ENCODE measurements around the gene TPR. TPM values are rescaled to one million over a fixed set of nuclear protein-coding genes. Genes with fewer than 3 reads are reported as not detected.
"Not testable (repeated sequence)": the region's sequence is repeated elsewhere in the genome, so short reads cannot be mapped to it uniquely, and the experiment has no call there.

TPR gene
- total and polyA plus RNA-seq, 2 donors (not counting 1 experiment from before 2014, with no cell fraction given), result 30.0 to 141 TPM

DNA sequence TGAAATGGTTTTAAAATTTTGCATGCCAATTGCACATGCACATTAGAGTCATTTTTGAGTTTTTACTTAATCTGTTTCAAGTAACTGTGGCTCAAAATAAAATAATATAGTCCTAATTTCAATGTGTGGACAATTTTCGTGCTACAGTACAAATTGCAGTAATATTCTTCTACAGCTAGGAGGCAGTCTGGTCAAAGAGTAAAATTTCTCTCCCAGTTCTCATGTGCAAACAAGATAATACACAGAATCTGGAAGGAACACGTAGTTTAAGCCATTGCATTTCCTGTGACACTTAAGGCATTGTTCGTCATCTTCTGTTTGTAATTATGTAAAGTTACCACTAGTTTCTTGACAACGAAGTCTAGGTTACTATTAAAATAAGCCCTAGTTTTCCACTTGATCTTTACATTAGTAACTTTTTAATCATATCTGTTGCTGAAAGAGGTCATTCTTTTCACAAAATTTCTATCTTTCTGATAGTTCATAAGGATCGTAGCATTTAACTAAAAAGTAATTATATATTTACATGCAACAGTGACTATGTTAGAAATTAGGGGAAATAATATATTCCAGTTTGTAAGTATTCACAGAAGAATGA is 29.5 kb upstream of the TPR start:
- no peaks in the 10 kb centered on the region for H3K9me3 Mint-ChIP-seq (ENCODE audit: insufficient read depth)
- Histone ChIP-seq H4K20me1 (ENCODE audit: control insufficient read depth, insufficient read depth, low read length, poor library complexity, severe bottlenecking) (no peaks in the 10 kb centered on the region), H3K36me3 (replicated peaks in 1 of 2; ENCODE audit: control extremely low read depth in 1 of 2, control insufficient read depth in 1 of 2, extremely low read depth in 1 of 2, insufficient read depth in 2 of 2, low read length in 1 of 2) (peaks cover 12 to 30% of the 10 kb centered on the region in 2 experiments), H3K9me3 (ENCODE audit: control extremely low read depth in 1 of 3, control insufficient read depth in 2 of 3, insufficient read depth in 1 of 3, low read length in 2 of 3) (no peaks in the 10 kb centered on the region), H3K4me3 (ENCODE audit: control extremely low read depth in 1 of 5, extremely low read depth in 1 of 5, insufficient read depth in 1 of 5, low read depth in 2 of 5, low read length in 4 of 5) (no peak overlapping the region), H3K4me2 (replicated peaks; ENCODE audit: low read depth, low read length, poor library complexity, severe bottlenecking) (no peak overlapping the region), H3K4me1 (ENCODE audit: control insufficient read depth in 2 of 2, insufficient read depth in 2 of 2, low read length in 2 of 2) (no peaks in the 10 kb centered on the region), H2AFZ (ENCODE audit: insufficient read depth, low read depth, low read length, poor library complexity, severe bottlenecking) (no peak overlapping the region), H3K9ac (ENCODE audit: low read length) (no peak overlapping the region), H3K79me2 (ENCODE audit: control insufficient read depth, insufficient read depth, low read length) (no peaks in the 10 kb centered on the region), H3K27ac (ENCODE audit: low read length in 2 of 2) (no peak overlapping the region), H3K27me3 (replicated peaks in 1 of 4; ENCODE audit: control extremely low read depth in 1 of 4, control insufficient read depth in 3 of 4, insufficient read depth in 4 of 4, low read length in 3 of 4) (no peaks in the 10 kb centered on the region)
- DNase-seq, result peak; percentile 38
- H3K4me1 Mint-ChIP-seq, result no peaks in the 10 kb centered on the region
- WGBS (ENCODE audit: insufficient coverage), result no CpG with 5 or more reads among the region's 5 CpGs
- intact Hi-C loops (cut with micrococcal nuclease), result no loop called here
- peak; percentile 87 for TF ChIP-seq CTCF (IDR thresholded peaks at IDR 0.05)
- TF ChIP-seq EZH2 (IDR thresholded peaks at IDR 0.05; ENCODE audit: borderline replicate concordance, insufficient read depth, low read depth, low read length, poor library complexity, severe bottlenecking), result no peak
- H3K4me3 Mint-ChIP-seq, result no peak overlapping the region
- ATAC-seq (ENCODE audit: low read depth), result no peak
- H3K27me3 Mint-ChIP-seq, result no peaks in the 10 kb centered on the region
- ChIA-PET CTCF (interaction anchor here (0.7 to 1.1 kb wide), 5 partner anchors 29 to 583 kb away, joined by 3 to 6 read pairs (median 3); partner anchors contain the start of genes ODR4 and TPR), POLR2A (no interaction called here)
- H3K27ac Mint-ChIP-seq, result no peak overlapping the region

DNA sequence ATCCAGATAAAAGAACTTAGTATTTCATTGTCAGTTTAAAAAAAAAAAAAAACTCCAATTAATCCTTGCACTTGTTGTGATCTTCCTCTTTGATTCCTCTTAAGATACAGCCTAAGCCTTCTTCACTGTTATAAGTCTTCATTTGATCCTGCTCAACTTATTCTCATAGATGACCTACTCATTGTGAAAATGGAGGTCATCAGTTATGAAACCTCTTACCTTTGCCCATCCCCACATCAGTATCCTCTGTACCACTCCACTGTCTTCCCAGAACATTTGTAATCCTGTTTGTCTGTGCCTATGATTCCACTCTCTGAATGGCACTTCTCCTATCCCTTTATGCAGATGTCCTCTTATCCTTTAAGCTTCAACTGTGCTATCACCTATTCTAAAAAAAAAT is 28.6 kb upstream of the TPR start:
- H3K4me3 ChIP-seq (ENCODE audit: control extremely low read depth in 1 of 5, extremely low read depth in 1 of 5, insufficient read depth in 1 of 5, low read depth in 2 of 5, low read length in 4 of 5), result no peak overlapping the region
- H3K4me1 Mint-ChIP-seq, result no peaks in the 10 kb centered on the region
- H3K27ac Mint-ChIP-seq, result no peak overlapping the region
- no peaks in the 10 kb centered on the region for H4K20me1 ChIP-seq (ENCODE audit: control insufficient read depth, insufficient read depth, low read length, poor library complexity, severe bottlenecking)
- TF ChIP-seq EZH2 (IDR thresholded peaks at IDR 0.05; ENCODE audit: borderline replicate concordance, insufficient read depth, low read depth, low read length, poor library complexity, severe bottlenecking) (no peak), CTCF (IDR thresholded peaks at IDR 0.05) (no peak)
- H2AFZ ChIP-seq (ENCODE audit: insufficient read depth, low read depth, low read length, poor library complexity, severe bottlenecking), result no peak overlapping the region
- H3K27ac ChIP-seq (ENCODE audit: low read length in 2 of 2), result no peak overlapping the region
- intact Hi-C loops (cut with micrococcal nuclease), result no loop called here
- ATAC-seq (ENCODE audit: low read depth) (no peak), DNase-seq (no peak)
- H3K79me2 ChIP-seq (ENCODE audit: control insufficient read depth, insufficient read depth, low read length), result no peaks in the 10 kb centered on the region
- H3K9ac ChIP-seq (ENCODE audit: low read length), result no peak overlapping the region
- peaks cover 13 to 35% of the 10 kb centered on the region in 2 experiments for H3K36me3 ChIP-seq (replicated peaks in 1 of 2; ENCODE audit: control extremely low read depth in 1 of 2, control insufficient read depth in 1 of 2, extremely low read depth in 1 of 2, insufficient read depth in 2 of 2, low read length in 1 of 2)
- H3K4me3 Mint-ChIP-seq, result no peak overlapping the region
- no peaks in the 10 kb centered on the region for H3K9me3 ChIP-seq (ENCODE audit: control extremely low read depth in 1 of 3, control insufficient read depth in 2 of 3, insufficient read depth in 1 of 3, low read length in 2 of 3)
- ChIA-PET POLR2A (no interaction called here), CTCF (interaction anchor here (0.7 to 1.1 kb wide), 4 partner anchors 28 to 583 kb away, joined by 3 to 6 read pairs (median 4); partner anchors contain the start of genes ODR4 and TPR)
- no peaks in the 10 kb centered on the region for H3K4me1 ChIP-seq (ENCODE audit: control insufficient read depth in 2 of 2, insufficient read depth in 2 of 2, low read length in 2 of 2)
- H3K27me3 ChIP-seq (replicated peaks in 1 of 4; ENCODE audit: control extremely low read depth in 1 of 4, control insufficient read depth in 3 of 4, insufficient read depth in 4 of 4, low read length in 3 of 4), result no peaks in the 10 kb centered on the region
- H3K9me3 Mint-ChIP-seq (ENCODE audit: insufficient read depth), result no peaks in the 10 kb centered on the region
- no peaks in the 10 kb centered on the region for H3K27me3 Mint-ChIP-seq
- no peak overlapping the region for H3K4me2 ChIP-seq (replicated peaks; ENCODE audit: low read depth, low read length, poor library complexity, severe bottlenecking)

- CTCF ChIA-PET; H3K79me2 ChIP-seq (ENCODE audit: control insufficient read depth, insufficient read depth, low read length); H3K9me3 ChIP-seq (ENCODE audit: control extremely low read depth in 1 of 3, control insufficient read depth in 2 of 3, insufficient read depth in 1 of 3, low read length in 2 of 3); H2AFZ ChIP-seq (ENCODE audit: insufficient read depth, low read depth, low read length, poor library complexity, severe bottlenecking); H3K27ac Mint-ChIP-seq; H3K9ac ChIP-seq (ENCODE audit: low read length); H3K9me3 Mint-ChIP-seq (ENCODE audit: insufficient read depth); H3K4me1 ChIP-seq (ENCODE audit: control insufficient read depth in 2 of 2, insufficient read depth in 2 of 2, low read length in 2 of 2); H3K4me2 ChIP-seq (replicated peaks; ENCODE audit: low read depth, low read length, poor library complexity, severe bottlenecking); H3K4me3 Mint-ChIP-seq; H4K20me1 ChIP-seq (ENCODE audit: control insufficient read depth, insufficient read depth, low read length, poor library complexity, severe bottlenecking); DNase-seq; H3K27me3 Mint-ChIP-seq; intact Hi-C loops (cut with micrococcal nuclease); H3K4me3 ChIP-seq (ENCODE audit: control extremely low read depth in 1 of 5, extremely low read depth in 1 of 5, insufficient read depth in 1 of 5, low read depth in 2 of 5, low read length in 4 of 5); H3K27ac ChIP-seq (ENCODE audit: low read length in 2 of 2); ATAC-seq (ENCODE audit: low read depth); POLR2A ChIA-PET; H3K27me3 ChIP-seq (replicated peaks in 1 of 4; ENCODE audit: control extremely low read depth in 1 of 4, control insufficient read depth in 3 of 4, insufficient read depth in 4 of 4, low read length in 3 of 4); H3K4me1 Mint-ChIP-seq: not testable (repeated sequence)
- H3K36me3 ChIP-seq (replicated peaks in 1 of 2; ENCODE audit: control extremely low read depth in 1 of 2, control insufficient read depth in 1 of 2, extremely low read depth in 1 of 2, insufficient read depth in 2 of 2, low read length in 1 of 2), result peaks cover 13 to 22% of the 10 kb centered on the region in 2 experiments
- 100% methylated on average over 2 of the region's 2 CpGs for WGBS (ENCODE audit: insufficient coverage)
Observed at GRCh38 chr1:186401446-186401845, 26.4 kb upstream of the TPR start.

All from B cell (primary cell).